ENCODE results near the gene TTLL13.
A peak's percentile ranks its signal among the peaks of the same experiment; 100 is the strongest.

TTLL13 gene

DNA sequence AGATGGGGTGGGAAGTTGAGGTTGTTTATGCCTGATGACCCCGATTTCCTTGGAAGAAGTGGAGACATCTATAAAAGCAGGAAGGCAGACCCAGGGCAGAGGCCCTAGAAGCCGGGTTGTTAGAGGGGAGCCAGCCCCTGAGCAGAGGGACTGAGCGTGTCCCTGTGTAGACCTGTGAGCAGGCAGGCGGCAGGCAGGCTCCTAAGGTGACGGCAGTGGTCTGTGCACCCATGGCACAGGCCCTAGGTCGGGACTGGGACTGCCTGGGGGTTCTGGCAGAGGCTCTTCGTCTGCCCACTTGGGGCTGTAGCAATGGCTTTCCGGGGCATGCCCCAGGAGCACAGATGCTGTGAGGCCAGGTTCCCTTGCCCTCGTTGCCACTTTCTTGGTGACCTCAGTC, 38.3 kb upstream of the TTLL13 start:
- H3K4me3 Mint-ChIP-seq, result peak overlapping the region; percentile 60
- peak overlapping the region; percentile 92 for H3K27ac Mint-ChIP-seq
- DNase-seq (ENCODE audit: low spot score in 2 of 2), result no peak
- peaks cover 10% of the 10 kb centered on the region for H3K36me3 Mint-ChIP-seq
- peaks cover 63% of the 10 kb centered on the region for H3K4me1 Mint-ChIP-seq
- no peaks in the 10 kb centered on the region for H3K9me3 Mint-ChIP-seq
- no peak for ATAC-seq

GRCh38 chr15:90211440-90212143, 37.8 kb upstream of the TTLL13 start:
- Mint-ChIP-seq H3K4me3 (no peak overlapping the region), H3K9me3 (no peaks in the 10 kb centered on the region), H3K4me1 (peaks cover 63% of the 10 kb centered on the region), H3K27ac (peak overlapping the region; percentile 92), H3K36me3 (peaks cover 10% of the 10 kb centered on the region)
- no peak for DNase-seq (ENCODE audit: low spot score in 2 of 2)
- peak; percentile 29 for ATAC-seq

- H3K36me3 Mint-ChIP-seq, result peaks cover 10% of the 10 kb centered on the region
- H3K27ac Mint-ChIP-seq, result peak overlapping the region; percentile 92
- DNase-seq (ENCODE audit: low spot score in 2 of 2), result no peak
Measured at GRCh38 chr15:90212221-90213098, 36.9 kb upstream of the TTLL13 start.

GRCh38 chr15:90213122-90213817, 36.1 kb upstream of the TTLL13 start:
- no peak for DNase-seq (ENCODE audit: low spot score in 2 of 2)
- peak; percentile 45 for ATAC-seq
- Mint-ChIP-seq H3K27ac (peak overlapping the region; percentile 10), H3K9me3 (no peaks in the 10 kb centered on the region), H3K36me3 (peaks cover 10% of the 10 kb centered on the region), H3K4me3 (no peak overlapping the region), H3K4me1 (peaks cover 71% of the 10 kb centered on the region)

More at GRCh38 chr15:90212221-90213098, 36.9 kb upstream of the TTLL13 start:
- H3K4me1 Mint-ChIP-seq, result peaks cover 69% of the 10 kb centered on the region
- H3K4me3 Mint-ChIP-seq, result no peak overlapping the region
- no peaks in the 10 kb centered on the region for H3K9me3 Mint-ChIP-seq
- no peak for ATAC-seq

GRCh38 chr15:90213818-90214204, 35.5 kb upstream of the TTLL13 start:
- Mint-ChIP-seq H3K4me1 (peaks cover 72% of the 10 kb centered on the region), H3K9me3 (no peaks in the 10 kb centered on the region), H3K4me3 (no peak overlapping the region), H3K36me3 (peaks cover 10% of the 10 kb centered on the region), H3K27ac (peak overlapping the region; percentile 10)
- no peak for ATAC-seq
- no peak for DNase-seq (ENCODE audit: low spot score in 2 of 2)

GRCh38 chr15:90214553-90215196, 34.7 kb upstream of the TTLL13 start:
- Mint-ChIP-seq H3K27ac (peak overlapping the region; percentile 46), H3K9me3 (no peaks in the 10 kb centered on the region), H3K4me3 (no peak overlapping the region), H3K36me3 (peaks cover 6% of the 10 kb centered on the region), H3K4me1 (peaks cover 72% of the 10 kb centered on the region)
- DNase-seq (ENCODE audit: low spot score in 2 of 2) (no peak), ATAC-seq (no peak)

DNA sequence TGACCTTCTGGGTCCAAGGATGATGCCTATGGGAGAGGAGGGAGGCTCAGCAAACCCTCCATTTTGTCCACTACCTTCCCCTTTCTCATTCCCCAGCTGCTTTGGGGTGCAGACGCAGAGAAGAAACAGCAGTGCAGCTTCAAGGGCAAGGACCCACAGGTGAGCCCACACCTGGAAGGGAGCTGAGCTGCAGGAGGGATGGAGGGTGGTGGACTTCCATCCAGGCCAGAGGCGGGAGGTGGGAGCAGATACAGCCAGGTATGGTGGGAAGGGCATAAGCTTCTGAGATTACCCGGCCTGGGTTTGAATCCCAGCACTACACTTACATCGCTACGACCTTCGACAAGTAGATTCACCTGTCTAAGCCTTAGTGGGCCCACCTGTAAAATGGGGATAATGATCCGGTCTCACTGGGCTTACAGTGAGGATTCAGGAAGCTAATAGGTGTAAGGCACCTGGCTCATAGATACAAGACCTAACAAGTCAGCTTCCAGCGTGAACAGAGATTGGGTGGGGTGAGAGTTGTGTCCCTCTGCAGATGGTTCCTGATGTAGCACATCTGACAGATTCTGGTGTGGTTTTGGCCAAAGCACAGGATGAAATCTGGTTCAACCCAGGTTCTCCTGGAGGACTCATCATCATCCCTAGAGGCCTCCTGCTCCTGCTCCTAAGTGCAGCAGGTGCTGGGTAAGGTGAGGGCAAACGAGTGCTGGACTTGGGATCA, 31.5 kb upstream of the TTLL13 start:
- no peak for ATAC-seq
- H3K4me1 Mint-ChIP-seq, result peaks cover 48% of the 10 kb centered on the region
- H3K36me3 Mint-ChIP-seq, result peaks cover 20% of the 10 kb centered on the region

GRCh38 chr15:90219421-90220141, 29.8 kb upstream of the TTLL13 start:
- no peaks in the 10 kb centered on the region for H3K9me3 Mint-ChIP-seq
- ATAC-seq (peak; percentile 78), DNase-seq (ENCODE audit: low spot score in 2 of 2) (peak; percentile 42 to 80)
- H3K4me1 Mint-ChIP-seq, result peaks cover 37% of the 10 kb centered on the region
- peaks cover 17% of the 10 kb centered on the region for H3K36me3 Mint-ChIP-seq
- H3K4me3 Mint-ChIP-seq, result no peak overlapping the region
- peak overlapping the region; percentile 68 for H3K27ac Mint-ChIP-seq

More for the DNA sequence above, 31.5 kb upstream of the TTLL13 start:
- H3K4me3 Mint-ChIP-seq, result no peak overlapping the region
- peak overlapping the region; percentile 68 for H3K27ac Mint-ChIP-seq
- H3K9me3 Mint-ChIP-seq, result no peaks in the 10 kb centered on the region
- no peak for DNase-seq (ENCODE audit: low spot score in 2 of 2)

DNA sequence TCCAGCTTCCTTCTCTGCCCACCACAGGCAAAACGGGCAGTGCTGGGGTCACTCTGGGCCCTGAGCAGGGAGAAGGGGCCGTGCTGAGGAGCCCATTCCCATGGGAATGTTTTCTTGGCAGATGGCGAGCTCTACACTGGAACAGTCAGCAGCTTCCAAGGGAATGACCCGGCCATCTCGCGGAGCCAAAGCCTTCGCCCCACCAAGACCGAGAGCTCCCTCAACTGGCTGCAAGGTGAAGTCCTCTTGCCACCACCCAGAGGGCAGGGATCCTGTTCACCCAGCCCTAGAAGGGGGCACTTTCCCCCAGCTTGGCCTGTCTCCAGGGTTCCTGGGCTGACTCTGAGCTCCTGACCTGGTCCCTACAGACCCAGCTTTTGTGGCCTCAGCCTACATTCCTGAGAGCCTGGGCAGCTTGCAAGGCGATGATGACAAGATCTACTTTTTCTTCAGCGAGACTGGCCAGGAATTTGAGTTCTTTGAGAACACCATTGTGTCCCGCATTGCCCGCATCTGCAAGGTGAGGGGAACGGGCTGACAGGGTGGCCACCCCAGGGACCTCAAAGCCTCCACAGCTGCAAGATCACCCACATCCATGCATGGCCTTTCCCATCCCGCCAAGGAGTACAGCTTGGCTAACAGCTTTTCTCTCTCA, 28.0 kb upstream of the TTLL13 start:
- Mint-ChIP-seq H3K4me1 (peaks cover 27% of the 10 kb centered on the region), H3K4me3 (no peak overlapping the region), H3K36me3 (peaks cover 27% of the 10 kb centered on the region), H3K9me3 (no peaks in the 10 kb centered on the region), H3K27ac (no peak overlapping the region)
- DNase-seq (ENCODE audit: low spot score in 2 of 2), result no peak
- peak; percentile 41 for ATAC-seq

GRCh38 chr15:90222547-90222946, 26.8 kb upstream of the TTLL13 start:
- peaks cover 19% of the 10 kb centered on the region for H3K4me1 Mint-ChIP-seq
- no peak overlapping the region for H3K4me3 Mint-ChIP-seq
- H3K27ac Mint-ChIP-seq, result no peak overlapping the region
- peaks cover 27% of the 10 kb centered on the region for H3K36me3 Mint-ChIP-seq
- ATAC-seq, result no peak
- H3K9me3 Mint-ChIP-seq, result no peaks in the 10 kb centered on the region
- no peak for DNase-seq (ENCODE audit: low spot score in 2 of 2)

- Mint-ChIP-seq H3K9me3 (no peaks in the 10 kb centered on the region), H3K36me3 (peaks cover 30% of the 10 kb centered on the region), H3K4me1 (peaks cover 16% of the 10 kb centered on the region), H3K27ac (no peak overlapping the region), H3K4me3 (no peak overlapping the region)
- ATAC-seq (no peak), DNase-seq (ENCODE audit: low spot score in 2 of 2) (no peak)
Measured at GRCh38 chr15:90223441-90224165, 25.8 kb upstream of the TTLL13 start.

- no peak overlapping the region for H3K4me3 Mint-ChIP-seq
Measured at GRCh38 chr15:90225047-90225446, 24.3 kb upstream of the TTLL13 start.

More at GRCh38 chr15:90225047-90225446, 24.3 kb upstream of the TTLL13 start:
- peaks cover 16% of the 10 kb centered on the region for H3K4me1 Mint-ChIP-seq
- H3K9me3 Mint-ChIP-seq, result no peaks in the 10 kb centered on the region
- DNase-seq (ENCODE audit: low spot score in 2 of 2), result no peak
- ATAC-seq, result no peak
- peaks cover 45% of the 10 kb centered on the region for H3K36me3 Mint-ChIP-seq
- no peak overlapping the region for H3K27ac Mint-ChIP-seq

Measured in stimulated activated effector memory CD8-positive, alpha-beta T cell treated with anti-CD3 and anti-CD28 coated beads, Interleukin-12 subunit alpha, Interleukin-12 subunit beta, amount 100 ng/mL, for 72 hours (primary cell).